Activated CD8-positive, alpha-beta memory T cell treated with anti-CD3 and anti-CD28 coated beads, Interleukin-2, amount 50 U/mL, for 1 hour (primary cell): Measurements from ENCODE around the gene CAMSAP2.

ENCODE experiments used
- DNase-seq: peaks from one replicate; pipeline ENCODE4 v3.0.0-alpha.2; 2020; ENCODE audit errors: extremely low read depth

Gene CAMSAP2

DNA sequence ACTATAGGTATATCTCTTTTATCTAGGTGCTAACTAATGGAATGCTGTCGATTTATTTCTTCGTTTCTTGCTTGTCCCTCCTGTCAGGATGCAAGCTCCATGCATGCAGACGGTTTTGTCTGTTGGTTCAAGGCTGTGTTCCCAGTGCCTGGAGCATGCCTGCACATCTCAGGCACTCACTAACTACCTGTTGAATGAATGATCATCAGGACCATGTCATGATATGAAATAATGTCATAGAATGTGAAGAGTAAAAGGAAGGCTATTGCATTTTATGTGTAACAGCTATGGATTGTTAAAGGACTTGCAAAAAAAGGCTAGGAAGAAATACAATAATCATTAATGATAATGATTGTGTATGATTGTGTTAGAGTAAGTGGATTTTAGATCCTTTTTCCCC, 138.3 kb downstream of the CAMSAP2 start:
- DNase-seq, result no peak

DNA sequence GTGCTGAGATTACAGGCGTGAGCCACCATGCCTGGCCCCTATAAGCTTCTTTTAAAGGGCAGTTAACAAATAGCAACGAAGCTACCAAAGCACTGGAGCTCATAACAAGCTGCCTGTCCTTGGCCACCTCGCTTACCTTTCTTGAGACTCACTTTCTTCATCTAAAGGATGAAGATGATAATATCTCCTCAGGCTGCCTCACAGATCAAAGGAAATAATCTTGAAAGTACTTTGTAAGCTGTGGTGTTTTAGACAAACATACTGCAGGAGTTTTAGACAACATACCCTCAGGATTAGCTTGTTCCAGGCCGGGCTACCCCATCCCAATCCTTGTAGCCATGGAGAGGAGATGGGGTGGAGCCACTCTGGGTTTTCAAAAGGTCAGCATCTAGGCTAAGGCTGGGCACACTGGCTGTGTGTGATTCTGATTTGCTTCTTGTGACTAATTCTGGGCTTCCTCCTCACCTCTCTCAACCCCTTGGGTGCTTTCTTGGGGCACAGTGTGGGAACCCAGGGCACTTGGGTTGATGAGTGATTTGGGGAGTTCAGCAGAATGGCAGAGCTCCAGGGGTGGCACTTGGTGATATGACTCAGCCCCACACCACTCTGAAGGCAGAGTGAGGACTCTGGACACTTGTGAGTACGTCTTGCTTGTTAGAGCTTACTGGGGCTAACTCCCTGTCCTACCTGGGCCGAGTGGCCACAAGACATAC, 139.3 kb downstream of the CAMSAP2 start:
- no peak for DNase-seq

DNA sequence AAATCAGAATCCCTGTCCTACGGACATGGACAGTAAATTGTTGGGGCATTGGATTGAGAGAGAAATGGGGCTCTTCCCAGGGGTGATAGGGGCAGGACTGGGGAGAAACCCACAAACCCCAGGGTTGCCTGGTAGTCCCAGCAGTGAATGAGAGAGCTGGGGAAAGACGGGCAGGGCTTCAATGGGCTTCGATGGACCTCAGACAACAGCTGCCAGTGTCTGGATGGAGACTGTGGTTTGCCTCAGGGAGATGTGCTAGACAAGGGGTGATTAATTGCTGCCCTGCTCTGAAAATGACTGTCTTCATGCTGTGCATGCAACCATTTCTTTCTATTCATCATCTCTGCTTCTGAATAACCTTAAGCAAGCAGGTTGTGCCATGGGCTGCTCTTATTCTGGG, 141.5 kb downstream of the CAMSAP2 start:
- DNase-seq, result no peak

DNA sequence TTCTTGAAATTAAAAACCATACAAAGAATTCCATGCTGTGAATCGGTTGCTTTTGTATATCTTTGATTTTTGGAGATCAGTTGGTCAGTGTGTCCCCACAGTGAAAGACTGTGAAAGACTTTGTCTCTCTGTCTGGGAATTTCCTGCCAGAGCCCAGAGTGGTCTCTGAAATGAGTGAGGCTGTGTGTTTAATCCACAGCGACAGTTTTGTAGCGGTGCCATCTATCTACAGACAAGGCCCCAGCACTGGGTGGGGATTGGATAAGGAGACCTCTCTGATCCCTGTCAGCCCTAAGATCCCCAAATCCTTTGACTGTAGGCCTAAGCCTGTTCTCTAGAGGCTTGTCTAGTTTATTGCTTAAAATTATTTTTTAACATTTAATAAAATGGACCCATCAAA, 144.4 kb downstream of the CAMSAP2 start:
- no peak for DNase-seq

DNA sequence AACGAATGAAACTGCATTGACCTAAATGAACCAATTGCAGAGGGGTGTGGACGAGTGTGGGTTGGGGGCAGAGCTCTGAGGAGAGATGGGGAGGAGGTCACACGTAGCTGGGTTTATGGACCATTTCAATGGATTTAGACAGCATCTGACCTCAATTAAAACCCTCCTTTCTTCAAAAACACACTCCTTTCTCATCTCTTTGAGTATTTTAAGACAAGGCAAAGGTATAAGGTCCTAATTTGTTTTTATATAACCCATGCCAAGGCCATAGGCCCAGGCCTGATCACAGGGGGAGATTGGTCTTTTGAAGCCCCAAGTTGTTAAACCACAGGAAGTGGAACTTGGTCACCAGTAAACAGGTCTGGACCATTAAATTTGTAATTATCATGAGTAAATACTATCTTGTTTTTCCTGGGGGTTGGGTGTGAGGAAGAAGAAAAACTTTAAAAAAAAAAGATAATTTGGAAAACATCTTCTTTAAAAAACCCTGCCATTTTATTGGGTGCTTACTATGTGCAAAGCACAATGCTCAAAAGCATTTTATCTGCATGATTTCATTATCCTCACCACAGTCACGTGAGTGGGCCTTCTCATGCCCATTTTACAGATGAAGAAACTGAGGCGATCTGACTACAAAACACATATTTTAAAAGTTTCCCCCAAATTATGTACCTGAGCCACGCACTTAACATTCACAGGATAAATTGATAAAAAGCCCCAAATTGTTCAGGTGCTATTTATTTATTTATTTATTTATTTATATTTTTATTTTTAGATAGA, 147.1 kb downstream of the CAMSAP2 start:
- DNase-seq, result no peak

DNA sequence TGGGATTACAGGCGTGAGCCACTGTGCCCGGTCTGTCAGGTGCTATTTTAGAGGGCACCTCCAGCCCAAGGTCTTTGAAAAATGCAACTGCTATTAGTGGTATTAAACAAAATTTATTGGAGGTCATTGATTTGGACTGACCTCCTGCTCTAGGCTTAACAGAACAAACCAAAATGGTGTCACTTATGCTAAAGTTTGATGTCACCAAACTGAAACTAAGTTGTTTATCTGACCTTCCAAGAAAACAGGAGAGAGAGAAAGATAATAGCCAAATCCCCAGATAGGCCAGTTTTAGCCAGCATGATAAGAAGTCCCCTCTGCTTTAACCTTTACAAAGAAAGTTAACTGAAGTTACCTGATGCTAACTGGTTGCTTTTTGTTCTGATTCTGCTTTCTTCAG, 147.9 kb downstream of the CAMSAP2 start:
- no peak for DNase-seq

DNA sequence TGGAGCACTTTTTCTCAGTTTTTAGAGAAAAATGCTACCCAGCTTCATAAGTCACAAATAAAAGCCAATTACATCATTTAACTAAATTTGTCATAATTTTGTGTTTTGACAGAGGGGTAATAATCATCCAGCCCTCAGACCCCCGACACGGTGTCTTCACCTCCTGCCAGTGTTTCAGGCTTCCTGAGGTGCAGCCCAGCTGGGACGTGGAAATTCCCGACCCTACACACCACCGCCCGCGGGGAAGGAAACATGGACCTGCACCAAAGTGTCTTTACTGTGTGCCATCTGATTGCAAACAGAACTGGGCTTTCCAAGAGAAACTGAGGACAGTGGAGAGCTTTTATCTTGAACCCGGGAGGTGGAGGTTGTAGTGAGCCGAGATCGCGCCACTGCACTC, 148.3 kb downstream of the CAMSAP2 start:
- DNase-seq, result no peak

DNA sequence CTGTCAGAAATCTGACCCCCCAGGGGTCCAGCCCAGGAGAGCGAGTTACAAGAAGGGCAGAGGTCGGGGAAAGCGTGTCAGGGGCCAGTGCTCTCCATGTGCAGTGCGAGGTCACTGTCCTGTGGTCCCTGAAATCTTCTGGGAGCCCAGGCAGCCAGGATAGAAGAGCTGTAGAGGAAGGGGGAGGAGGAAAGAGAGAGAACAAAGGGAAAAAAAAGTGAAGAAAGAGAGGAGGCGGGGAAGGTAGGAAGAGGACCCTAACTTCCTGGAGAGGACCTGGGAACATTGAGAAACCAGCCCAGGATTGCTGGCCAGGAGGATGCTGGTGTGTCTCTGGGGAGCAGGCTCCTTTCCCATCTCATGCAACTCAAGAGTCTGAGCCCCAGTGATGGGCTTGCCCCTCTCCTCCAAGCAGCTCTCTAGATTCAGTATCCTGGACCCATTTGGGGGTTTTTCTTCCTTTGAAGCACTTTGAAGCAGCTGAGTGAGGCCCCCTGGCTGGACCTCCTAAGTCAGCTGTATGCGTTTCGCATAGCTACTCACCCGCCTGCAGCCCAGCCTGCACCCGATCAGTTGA, 149.2 kb downstream of the CAMSAP2 start:
- DNase-seq, result no peak

DNA sequence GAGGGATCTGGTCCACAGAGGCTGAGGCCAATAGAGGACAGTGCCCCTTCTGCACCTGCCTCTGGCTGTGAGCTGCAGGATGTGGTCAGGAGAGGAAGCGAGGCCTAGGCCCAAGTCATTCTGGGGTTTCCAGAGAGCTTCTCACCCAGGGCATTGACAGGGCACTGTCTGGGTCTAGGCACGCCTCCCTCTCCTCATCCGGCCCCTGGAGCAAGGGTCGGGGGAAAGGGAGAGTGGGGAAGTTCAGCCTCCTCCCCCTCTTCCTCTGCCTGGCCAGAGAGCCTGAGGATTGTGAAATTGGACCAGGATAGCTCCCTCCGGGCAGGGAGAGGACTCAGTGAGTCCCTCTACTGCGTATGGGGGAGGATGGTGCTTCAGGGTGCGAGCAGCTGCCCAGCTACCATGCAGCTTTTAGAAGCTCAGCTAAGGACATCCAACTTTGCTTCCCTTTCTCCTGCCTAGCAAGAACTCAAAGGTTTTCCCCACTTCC, 149.7 kb downstream of the CAMSAP2 start:
- peak; percentile 21 for DNase-seq

DNA sequence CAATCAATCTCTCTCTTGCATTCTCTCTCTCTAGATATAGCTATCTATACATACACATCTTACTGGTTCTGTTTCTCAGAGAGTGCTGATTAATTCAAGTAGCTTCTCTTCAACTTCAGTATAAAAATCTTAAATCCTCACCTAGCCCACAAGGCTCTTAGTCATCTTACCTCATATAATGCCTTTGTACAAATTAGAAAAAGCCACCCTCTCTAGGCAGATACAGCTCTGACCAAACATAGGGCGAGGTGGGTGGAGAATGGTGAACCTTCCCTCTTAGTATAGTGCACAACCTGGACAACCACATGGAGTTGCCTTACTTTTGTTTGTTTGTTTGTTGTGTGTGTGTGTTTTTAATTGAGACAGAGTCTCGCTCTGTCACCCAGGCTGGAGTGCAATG, 150.9 kb downstream of the CAMSAP2 start:
- DNase-seq, result no peak

DNA sequence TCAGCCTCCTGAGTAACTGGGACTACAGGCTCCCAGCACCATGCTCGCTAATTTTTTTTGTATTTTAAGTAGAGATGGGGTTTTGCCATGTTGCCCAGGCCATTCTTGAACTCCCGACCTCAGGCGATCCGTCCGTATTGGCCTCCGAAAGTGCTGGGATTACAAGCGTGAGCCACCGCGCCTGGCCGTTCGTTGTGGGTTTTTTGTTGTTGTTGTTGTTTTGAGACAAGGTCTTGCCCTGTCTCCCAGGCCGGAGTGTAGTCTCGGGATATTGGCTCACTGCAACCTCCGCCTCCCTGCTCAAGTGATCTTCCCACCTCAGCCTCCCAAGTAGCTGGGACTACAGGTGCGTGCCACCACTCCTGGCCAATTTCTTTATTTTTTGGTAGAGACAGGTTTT, 151.3 kb downstream of the CAMSAP2 start:
- DNase-seq, result no peak

DNA sequence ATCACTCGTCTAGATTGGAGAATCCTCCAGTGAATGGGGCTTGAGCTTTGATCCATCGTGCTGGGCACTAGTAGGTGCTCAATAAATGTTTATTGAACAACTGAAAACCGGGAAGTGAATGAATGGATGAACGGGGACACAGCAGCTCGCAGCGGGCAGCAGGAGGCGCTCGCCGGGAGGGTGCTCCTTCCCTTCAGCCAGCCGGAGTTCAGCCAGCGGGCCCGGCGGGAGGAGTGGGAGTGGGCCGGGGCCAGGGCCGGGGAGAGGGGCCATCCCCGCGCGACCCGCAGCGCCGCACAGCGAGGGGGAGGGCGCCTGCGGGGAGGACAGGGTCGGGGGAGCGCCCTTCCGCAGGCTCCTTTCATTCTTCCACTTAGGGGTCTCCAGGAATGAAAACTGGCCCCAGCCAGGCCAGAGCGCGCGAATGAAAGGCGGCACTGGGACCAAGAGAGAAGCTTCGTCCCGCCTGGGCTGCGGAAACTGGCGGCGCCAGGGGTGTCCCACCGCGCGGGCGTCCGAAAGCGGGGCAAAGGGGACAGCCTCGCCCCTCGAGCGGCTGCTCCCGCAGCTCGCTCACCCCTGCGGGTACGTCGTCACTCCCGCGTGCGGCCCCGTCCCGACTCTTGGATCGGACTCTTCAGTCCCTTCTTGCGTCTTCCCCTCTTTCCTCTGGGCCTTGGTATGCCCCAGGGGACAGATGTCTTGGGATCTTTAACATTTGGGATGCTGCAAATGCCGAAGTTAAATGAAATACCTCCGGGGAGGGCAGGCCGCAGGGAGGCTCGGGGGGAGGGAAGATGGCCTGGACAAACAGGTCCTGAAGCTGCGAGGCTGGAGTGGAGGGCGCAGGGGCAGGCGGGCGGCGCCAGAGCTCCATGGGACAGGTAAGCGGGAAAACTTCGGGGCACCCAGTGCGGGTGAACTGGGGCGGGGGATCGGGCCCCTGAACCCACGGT, 152.4 kb downstream of the CAMSAP2 start:
- no peak for DNase-seq

DNA sequence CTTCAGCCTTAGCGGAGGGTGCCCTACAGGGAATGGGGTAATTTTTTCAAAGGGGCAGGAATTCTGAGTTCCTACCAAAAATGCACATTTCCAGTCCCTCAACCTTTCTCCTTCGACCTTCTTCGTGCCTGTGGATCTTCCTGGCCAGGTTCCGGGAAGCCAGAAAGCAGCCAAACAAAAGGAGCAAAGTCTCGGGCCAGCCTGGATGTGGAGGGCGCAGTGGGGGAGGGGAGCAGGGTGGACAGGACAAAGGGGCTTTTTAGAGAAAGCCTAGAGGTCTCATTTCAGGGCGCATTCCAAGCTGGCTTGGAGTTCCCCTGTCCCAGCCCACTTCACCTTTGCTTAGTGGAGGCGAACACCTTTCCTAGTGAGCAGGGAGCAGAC, 153.1 kb downstream of the CAMSAP2 start:
- DNase-seq, result no peak

DNA sequence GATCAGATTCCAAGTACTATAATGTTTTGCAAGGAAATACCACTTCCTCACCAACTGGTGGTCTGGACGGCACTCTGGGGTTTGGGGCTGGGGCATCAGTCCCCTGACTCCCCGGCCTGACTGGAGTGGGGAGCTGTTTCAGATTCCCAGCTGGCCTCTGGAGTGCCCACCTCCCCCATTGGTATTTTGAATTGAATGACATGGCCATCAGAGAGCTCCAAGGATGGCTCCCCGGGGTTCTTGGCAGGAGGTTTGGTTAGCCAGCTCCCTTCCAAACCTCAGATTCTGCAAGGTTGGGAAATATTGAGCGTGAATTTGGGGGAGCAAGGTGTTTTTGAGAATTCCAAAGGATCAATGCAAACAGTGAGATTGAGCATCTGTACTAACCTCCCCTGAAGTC, 153.9 kb downstream of the CAMSAP2 start:
- no peak for DNase-seq

DNA sequence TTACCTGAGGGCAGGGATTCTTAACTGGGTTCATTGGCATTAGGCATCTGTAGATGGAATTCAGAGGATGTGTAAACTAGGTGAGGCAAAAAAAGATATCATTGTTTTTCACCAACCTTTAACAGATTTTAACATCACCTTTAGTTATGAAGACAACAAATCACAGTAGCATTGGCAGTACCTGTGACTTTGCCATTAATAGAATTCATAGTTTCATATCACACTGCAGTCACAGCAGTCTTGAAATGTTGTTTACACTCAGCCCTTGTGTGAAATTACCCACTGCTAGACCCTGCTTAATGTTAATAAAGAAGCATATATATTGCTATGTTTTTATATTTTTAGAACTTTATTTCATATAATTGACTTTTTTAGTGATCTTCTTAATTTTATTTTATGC, 154.3 kb downstream of the CAMSAP2 start:
- DNase-seq, result no peak

DNA sequence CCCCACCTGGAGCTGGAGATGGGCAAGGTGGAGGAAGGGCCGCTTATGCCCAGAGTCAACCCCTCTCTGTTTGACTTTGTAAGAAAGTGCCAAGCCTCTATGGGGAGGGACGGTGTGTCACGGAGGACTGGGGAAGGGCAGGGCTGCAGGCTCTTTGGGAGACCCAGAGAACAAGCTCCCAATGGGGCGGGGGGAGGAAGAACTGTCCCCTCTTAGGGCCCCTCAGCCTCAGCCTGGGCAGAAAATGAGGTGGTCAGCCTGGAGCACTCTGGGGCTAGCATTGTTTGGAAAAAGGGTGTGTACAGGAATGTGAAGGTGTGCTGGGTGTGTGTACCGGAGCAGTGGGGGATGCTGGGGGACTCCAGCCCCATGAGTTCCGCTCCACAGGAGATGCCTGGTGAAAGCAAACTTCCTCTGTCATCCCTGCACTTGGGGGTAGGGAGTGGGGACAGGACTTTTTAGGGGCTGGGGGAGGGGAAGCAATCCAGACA, 154.8 kb downstream of the CAMSAP2 start:
- no peak for DNase-seq

DNA sequence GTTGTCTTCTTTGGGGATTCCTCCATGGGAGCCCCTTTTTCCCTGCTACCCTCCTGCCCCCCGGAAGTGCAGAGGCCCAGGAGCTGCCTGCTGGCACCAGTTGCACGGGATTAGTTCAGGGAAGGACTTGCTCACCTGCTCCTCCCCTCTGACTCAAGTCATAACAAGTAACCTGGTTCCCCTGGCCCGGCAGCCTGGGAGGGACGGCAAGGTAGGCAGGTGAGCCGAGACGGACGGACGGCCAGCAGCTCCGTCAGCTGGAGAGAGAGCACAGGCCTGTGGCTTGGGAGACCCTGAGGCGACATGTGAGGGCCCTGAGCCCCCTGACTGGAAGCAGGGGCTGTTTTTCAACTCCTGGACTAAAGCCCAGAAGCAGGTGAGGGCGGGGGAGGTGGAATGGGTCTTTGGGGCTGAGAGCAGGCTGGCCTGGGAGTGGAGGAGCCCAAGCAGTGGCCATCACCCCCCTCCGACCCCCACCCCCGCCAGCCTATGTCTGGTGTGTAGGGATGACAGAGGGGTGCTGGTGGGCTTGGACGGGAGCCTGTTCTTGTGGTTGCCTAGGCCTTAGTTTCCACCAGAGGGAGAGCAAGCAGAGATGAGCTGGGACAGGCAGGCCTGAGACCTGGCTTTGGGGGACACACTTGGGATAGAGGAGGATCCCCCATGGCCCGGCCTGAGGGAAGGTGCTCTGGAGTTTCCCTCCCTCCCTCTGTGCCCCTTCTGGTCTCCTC, 156.2 kb downstream of the CAMSAP2 start, which contains the start of gene INAVA:
Gene INAVA (plus strand): TSS at position 189 of the 731 bp plus-strand sequence. CDS start 3,501 bp downstream, outside the sequence.
- no peak for DNase-seq

DNA sequence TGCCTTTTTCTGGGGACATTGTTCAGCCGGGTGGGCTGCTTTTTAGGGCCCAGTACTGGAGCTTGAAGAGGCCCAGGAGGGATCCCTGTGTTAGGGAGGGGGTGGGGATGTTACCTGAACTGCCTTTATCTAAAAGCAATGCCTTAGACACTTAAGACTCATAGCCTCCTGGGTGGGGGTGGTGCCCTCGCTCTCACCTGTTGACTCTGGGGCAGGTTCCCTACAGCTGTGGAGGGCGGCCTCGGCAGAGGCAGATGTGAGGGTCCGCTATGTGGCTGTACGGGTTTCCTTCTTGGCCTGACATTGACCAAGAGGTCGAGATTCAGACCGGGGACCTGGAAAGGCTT, 156.7 kb downstream of the CAMSAP2 start:
- DNase-seq, result no peak

DNA sequence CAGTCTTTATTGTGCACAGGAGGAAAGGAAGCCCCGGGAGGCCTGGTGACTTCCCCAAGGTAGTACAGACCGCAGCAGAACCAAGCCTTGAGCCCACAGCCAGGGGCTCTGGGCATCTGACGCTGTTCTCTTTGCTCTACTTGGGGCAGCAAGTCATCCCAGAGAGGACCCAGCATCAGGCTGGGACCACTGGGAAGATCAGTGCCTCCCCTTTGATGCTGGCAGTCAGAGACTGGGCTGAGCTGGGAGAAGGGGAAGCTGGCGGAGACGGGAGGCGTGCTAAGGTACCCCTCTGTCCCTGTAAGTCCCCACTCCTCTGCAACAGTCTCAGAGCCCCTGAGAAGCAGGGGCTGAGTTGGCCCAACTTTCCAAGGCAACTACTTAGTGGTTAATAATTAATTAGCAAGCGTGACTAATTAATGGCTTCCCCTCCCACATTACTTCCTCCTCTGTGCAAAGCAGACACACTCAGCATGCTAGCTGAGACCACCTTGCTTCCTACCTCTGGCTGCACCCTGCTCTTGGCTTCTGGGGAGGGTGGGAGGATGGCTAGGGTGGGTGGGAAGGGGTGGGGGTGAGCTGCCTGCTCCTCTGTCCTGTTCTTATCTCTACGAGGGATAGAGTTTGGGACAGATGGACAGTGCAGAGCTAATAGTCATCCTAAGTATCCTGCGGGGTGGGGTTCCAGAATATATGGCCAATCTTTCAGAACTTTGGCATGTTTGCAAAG, 157.3 kb downstream of the CAMSAP2 start:
- DNase-seq, result no peak

DNA sequence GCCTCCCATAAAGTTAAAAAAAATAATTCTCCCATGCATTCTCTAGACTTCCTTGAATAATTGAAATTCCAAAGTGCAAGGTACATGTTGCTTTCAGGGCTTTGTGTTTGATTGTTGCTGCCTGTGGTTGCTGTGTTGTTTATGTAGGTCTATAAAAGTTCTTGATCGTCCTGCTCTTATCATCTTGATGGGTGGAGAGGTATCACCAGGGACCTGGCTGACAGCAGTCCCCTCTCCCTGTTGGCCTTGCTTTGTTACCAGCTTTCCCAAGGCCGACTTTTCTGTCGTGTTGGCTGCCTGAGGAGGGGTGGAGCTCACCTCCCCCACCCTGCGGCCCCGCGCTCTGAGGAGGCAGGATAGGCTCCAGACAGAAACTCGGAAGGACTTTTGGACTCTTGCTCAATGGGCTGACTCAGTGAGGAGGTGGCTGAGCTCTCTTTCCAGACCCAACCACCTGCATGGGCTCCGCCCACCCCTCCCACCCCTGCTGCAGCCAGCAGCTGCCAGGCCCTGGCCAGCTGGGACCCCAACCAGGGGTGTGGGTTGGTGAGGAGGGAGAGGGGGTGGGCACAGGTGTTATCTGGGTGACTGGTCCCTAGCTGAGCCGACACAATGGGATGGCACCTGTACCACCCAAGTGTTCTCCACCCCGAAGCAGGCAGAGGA, 158.0 kb downstream of the CAMSAP2 start:
- no peak for DNase-seq
